K562 (cell line): Measurements from ENCODE around the gene TICRR. TPM values are rescaled to one million over a fixed set of nuclear protein-coding genes. Genes with fewer than 3 reads are reported as not detected.
A peak's percentile ranks its signal among the peaks of the same experiment; 100 is the strongest.

Experiments
- ATAC-seq: fragments of 200-7000 bp; cut with Tn5 transposase; 3 replicates; pipeline ENCODE4 v1.9.1; 2020; ENCODE audit warnings: moderate library complexity
- BruUV-seq: library from RNA; stranded (reverse); fragments of 400-500 nt; replicated peaks from 2 replicates; lab custom pipeline; 2021; lab: Mats Ljungman, UMichigan
- CTCF ChIA-PET: fragments of 300-600 bp; formaldehyde crosslinking; extraction: SDS; loops from one replicate; lab custom pipeline; 2021; ENCODE audit warnings: low intra/inter-chr PET ratio; lab: Yijun Ruan, JAX
- POLR2A ChIA-PET: fragments of 300-600, 350-650 bp; sonication (Branson Sonifier 250); formaldehyde crosslinking; extraction: SDS; loops from one replicate; lab custom pipeline; 2021; ENCODE audit warnings: antibody characterized with exemption, inconsistent platforms; lab: Yijun Ruan, JAX
- DNase-seq, 4 experiments: peaks; one replicate each; pipeline versions ENCODE4 v3.0.0 to v3.0.0-alpha.2; 2011 to 2018; ENCODE audit warnings: low spot score in 3 of 4, mixed read lengths in 3 of 4; ENCODE audit errors: extremely low read depth in 1 of 4
- FAIRE-seq: peaks from 2 replicates; lab custom pipeline; 2011; peaks lifted over from hg19 to GRCh38; lab: Jason Lieb, UNC
- H2AFZ ChIP-seq: 2 replicates; pipeline ENCODE4 v1.6.0; 2011; ENCODE audit warnings: low read depth, low read length, control low read depth, inconsistent platforms
- H3K27ac ChIP-seq: fragments of 200-600 bp; 3 replicates; pipeline ENCODE4 v1.8.0; 2011; ENCODE audit warnings: low read depth, mild to moderate bottlenecking, control low read depth, inconsistent platforms, low read length, moderate library complexity, mixed read lengths; ENCODE audit errors: extremely low read depth
- H3K27me3 ChIP-seq, 2 experiments: fragments of 300-600 bp in 1 of 2; 2 replicates in 1 of 2; 3 replicates in 1 of 2; pipeline versions ENCODE4 v1.6.0 to v1.8.0; 2011; ENCODE audit warnings: inconsistent platforms in 2 of 2, low read length in 2 of 2, mild to moderate bottlenecking in 1 of 2, mixed read lengths in 1 of 2, moderate library complexity in 1 of 2; ENCODE audit not compliant: control insufficient read depth in 2 of 2, insufficient read depth in 2 of 2
- H3K36me3 ChIP-seq: fragments of 300-600 bp; 3 replicates; pipeline ENCODE4 v1.8.0; 2011; ENCODE audit warnings: mild to moderate bottlenecking, low read length, inconsistent platforms; ENCODE audit not compliant: control insufficient read depth, insufficient read depth
- H3K4me1 ChIP-seq, 2 experiments: fragments of 200-600 bp in 1 of 2; replicated peaks in 1 of 2; 2 replicates in 1 of 2; 3 replicates in 1 of 2; pipeline versions ENCODE4 v1.5.1 to v1.8.0; 2011; ENCODE audit warnings: inconsistent platforms in 2 of 2, low read length in 2 of 2, mild to moderate bottlenecking in 1 of 2, mixed read lengths in 1 of 2, moderate library complexity in 1 of 2; ENCODE audit not compliant: control insufficient read depth in 2 of 2, insufficient read depth in 2 of 2
- H3K4me2 ChIP-seq: 2 replicates; pipeline ENCODE4 v1.6.1; 2011; ENCODE audit warnings: low read length, control low read depth, inconsistent platforms, mixed read lengths; ENCODE audit not compliant: insufficient read depth
- H3K4me3 ChIP-seq: fragments of 200-600 bp; sonication (generic), shearing (Covaris generic); 2 replicates; pipeline ENCODE4 v1.5.1; 2016; ENCODE audit warnings: control low read depth, inconsistent platforms
- H3K79me2 ChIP-seq: fragments of 200-600 bp; 3 replicates; pipeline ENCODE4 v1.8.0; 2011; ENCODE audit warnings: low read length, inconsistent platforms; ENCODE audit not compliant: control insufficient read depth, insufficient read depth
- H3K9ac ChIP-seq, 2 experiments: 2 replicates each; pipeline versions ENCODE4 v1.6.0 to v1.6.1; 2011; ENCODE audit warnings: low read depth in 2 of 2, low read length in 2 of 2, control low read depth in 1 of 2, inconsistent platforms in 1 of 2, mild to moderate bottlenecking in 1 of 2, mixed read lengths in 1 of 2; ENCODE audit not compliant: insufficient read depth in 1 of 2
- H3K9me1 ChIP-seq: one replicate; pipeline ENCODE4 v1.6.0; 2011; ENCODE audit warnings: inconsistent platforms, mild to moderate bottlenecking, low read length, moderate library complexity; ENCODE audit not compliant: control insufficient read depth, insufficient read depth
- H3K9me3 ChIP-seq: replicated peaks from 2 replicates; pipeline ENCODE4 v1.5.1; 2011; ENCODE audit warnings: low read depth, low read length, inconsistent platforms; ENCODE audit not compliant: control insufficient read depth, insufficient read depth
- H4K20me1 ChIP-seq: replicated peaks from 2 replicates; pipeline ENCODE4 v1.6.1; 2011; ENCODE audit warnings: low read length, inconsistent platforms, mixed read lengths; ENCODE audit not compliant: control insufficient read depth, insufficient read depth
- COPS2 ChIP-seq: fragments of 450-650 bp; conservative IDR thresholded peaks from 2 replicates; pipeline ENCODE4 v1.6.1; 2016; ENCODE audit warnings: mild to moderate bottlenecking, moderate library complexity
- ELF4 ChIP-seq: fragments of 450-650 bp; formaldehyde crosslinking; IDR thresholded peaks from 2 replicates; pipeline ENCODE4 v1.4.0; 2022; ENCODE audit warnings: missing genetic modification characterization
- FOXA1 ChIP-seq: fragments of 450-650 bp; IDR thresholded peaks from 2 replicates; pipeline ENCODE4 v1.6.1; 2016; ENCODE audit warnings: mild to moderate bottlenecking, borderline replicate concordance
- GTF2F1 ChIP-seq: IDR thresholded peaks from 2 replicates; pipeline ENCODE4 v1.6.1; 2011; ENCODE audit warnings: low read depth, low read length, improper control_type of control experiment
- HCFC1 ChIP-seq: IDR thresholded peaks from 2 replicates; pipeline ENCODE4 v1.6.1; 2012; ENCODE audit warnings: low read depth, low read length, improper control_type of control experiment
- HNRNPUL1 ChIP-seq: fragments of 200-400 bp; formaldehyde crosslinking; IDR thresholded peaks from 2 replicates; pipeline ENCODE4 v1.6.1; 2017; ENCODE audit warnings: low read length
- NFIC ChIP-seq: fragments of 450-650 bp; IDR thresholded peaks from 2 replicates; pipeline ENCODE4 v1.6.1; 2017; ENCODE audit warnings: mild to moderate bottlenecking, inconsistent platforms
- POLR2G ChIP-seq: fragments of 200-400 bp; formaldehyde crosslinking; IDR thresholded peaks from 2 replicates; pipeline ENCODE4 v1.6.1; 2017; ENCODE audit warnings: low read depth, mild to moderate bottlenecking, antibody characterized with exemption, low read length, moderate library complexity
- RFX5 ChIP-seq: IDR thresholded peaks from 2 replicates; pipeline ENCODE4 v1.6.1; 2011; ENCODE audit warnings: low read depth, mild to moderate bottlenecking, improper control_type of control experiment, low read length
- SMAD1 ChIP-seq: fragments of 150-350 bp; IDR thresholded peaks from 2 replicates; pipeline ENCODE4 v1.6.1; 2014; ENCODE audit warnings: low read length, low read depth; ENCODE audit not compliant: partially characterized antibody
- SREBF1 ChIP-seq: fragments of 150-350 bp; IDR thresholded peaks from 2 replicates; pipeline ENCODE4 v1.6.1; 2014; ENCODE audit warnings: antibody characterized with exemption, low read depth, low read length, borderline replicate concordance
- TSC22D4 ChIP-seq: fragments of 450-650 bp; IDR thresholded peaks from 2 replicates; pipeline ENCODE4 v1.6.1; 2016; ENCODE audit warnings: missing genetic modification characterization, missing biosample characterization, control low read depth
- ZBTB1 ChIP-seq: sonication (generic); formaldehyde crosslinking; IDR thresholded peaks from 2 replicates; pipeline ENCODE4 v1.8.1; 2023; ENCODE audit warnings: missing genetic modification reagents, low read depth, mild to moderate bottlenecking, borderline replicate concordance
- ZNF282 ChIP-seq: sonication (generic); formaldehyde crosslinking; IDR thresholded peaks from 2 replicates; pipeline ENCODE4 v1.8.1; 2023; ENCODE audit warnings: missing genetic modification reagents
- WGBS: fragments of 100-300 bp; shearing (Covaris generic); methylation state at CpG from one replicate; pipeline ENCODE4 v1.1.6; 2016; ENCODE audit warnings: low coverage, mixed read lengths; ENCODE audit not compliant: insufficient coverage; ENCODE audit errors: missing lambda C conversion rate; 5-methylcytosine and 5-hydroxymethylcytosine counted together
- in situ Hi-C: fragments of 300-500 bp; cut with MboI; formaldehyde crosslinking; loops from 4 replicates; pipeline ENCODE4 v1.15.0; 2018; ENCODE audit warnings: inconsistent platforms, mixed read lengths
- intact Hi-C: fragments of 100-400 bp; cut with micrococcal nuclease; formaldehyde crosslinking; loops from 2 replicates; pipeline ENCODE4 v1.14.2; 2022
- polyA plus RNA-seq, 8 experiments: library from polyadenylated mRNA; depleted of rRNA in 4 of 8; stranded (reverse) in 5 of 8; unstranded in 3 of 8; fragments of >200 nt; fragmentation: Nextera tagmentation in 2 of 8; fragmentation: Illumina TruSeq in 1 of 8; extraction: Ambion mirVana in 2 of 8; extraction: Trizol in 1 of 8; gene quantifications; 2 replicates each; pipeline versions ENCODE4 v1.2.1 to v1.2.3, GENCODE V29; 2011 to 2014; ENCODE audit warnings: inconsistent platforms in 1 of 8, missing spikeins in 1 of 8
- total RNA-seq, 7 experiments: library from RNA; depleted of rRNA in 6 of 7; stranded (reverse); fragments of >200 nt in 6 of 7; fragmentation: Illumina TruSeq in 2 of 7; extraction: Trizol in 2 of 7; gene quantifications; 2 replicates each; pipeline versions ENCODE4 v1.2.1 to v1.2.3, GENCODE V29; 2011 to 2021; ENCODE audit warnings: low replicate concordance in 1 of 7
- TF ChIP-seq, protein P1 (sequence below): fragments of 450-650 bp; formaldehyde crosslinking; IDR thresholded peaks from 2 replicates; pipeline ENCODE4 v1.4.0; 2020; ENCODE audit warnings: mild to moderate bottlenecking
- TF ChIP-seq, protein P2 (sequence below): sonication (generic); formaldehyde crosslinking; IDR thresholded peaks from 2 replicates; pipeline ENCODE4 v1.8.1; 2023; ENCODE audit warnings: mild to moderate bottlenecking, missing genetic modification reagents

TICRR gene
- total and polyA plus RNA-seq, 9 of the 15 experiments (the other 6 are each of a cell fraction or from before 2014, with no cell fraction given): 0.84 to 22.9 (median 13.7) TPM

DNA sequence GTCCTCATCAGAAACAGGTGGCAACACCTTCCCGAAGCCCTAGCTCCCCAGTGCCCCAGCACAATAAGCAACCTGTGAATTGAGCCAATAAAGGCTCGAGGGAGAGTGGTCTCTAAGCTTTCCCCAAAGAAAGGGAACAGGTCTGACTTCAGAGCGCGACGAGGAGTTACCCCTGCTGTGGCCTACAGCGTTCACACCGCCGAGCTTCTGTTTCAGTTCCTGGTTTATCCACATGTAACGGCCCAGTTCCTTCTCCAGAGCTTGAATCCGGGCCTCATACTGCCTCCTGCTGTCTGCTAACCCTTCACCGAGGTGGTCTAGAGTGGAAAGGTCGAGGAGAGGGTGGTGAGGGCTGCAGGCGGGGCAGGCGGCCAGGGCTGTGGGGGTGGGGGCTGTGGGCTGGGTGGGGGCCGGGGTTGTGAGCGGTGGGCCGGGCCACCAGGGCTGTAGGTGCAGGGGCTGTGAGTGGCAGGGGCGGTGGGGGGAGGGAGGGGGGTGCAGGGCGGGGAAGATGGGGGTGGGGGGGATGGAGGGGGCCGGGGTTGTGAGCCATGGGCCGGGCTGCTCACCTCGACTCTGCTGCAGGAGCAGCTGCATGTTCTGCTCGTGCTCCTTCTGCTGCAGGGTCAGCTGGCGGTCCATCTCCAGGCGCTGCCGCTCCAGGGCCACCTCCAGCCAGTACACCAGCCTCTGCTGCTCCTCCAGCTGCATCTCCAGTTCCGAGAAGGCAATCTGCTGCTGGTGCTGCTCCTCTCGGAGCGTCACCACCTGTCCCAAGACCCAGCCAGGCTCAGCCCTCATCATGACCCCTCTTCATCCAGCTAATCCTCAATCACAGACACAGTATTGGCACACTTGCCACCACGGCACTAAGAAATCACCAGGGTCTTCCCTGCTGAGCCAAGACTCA lies 53.8 kb downstream of the TICRR start:
- H3K4me1 ChIP-seq: no peaks in the 10 kb centered on the region; a peak in 1 of 5 replicates
- POLR2A ChIA-PET: interaction anchor here (0.5 to 1.0 kb wide), 5 partner anchors 8 to 1724 kb away, joined by 3 to 4 read pairs (median 3); no protein-coding TSS in a partner anchor
- no peak overlapping the region for H2AFZ ChIP-seq
- intact Hi-C loops: no loop called here
- peaks cover 81% of the 10 kb centered on the region for H3K36me3 ChIP-seq
- FAIRE-seq: no peak
- no peak for ATAC-seq
- WGBS: 89% methylated on average over 15 of the region's 30 CpGs
- H3K27me3 ChIP-seq: no peaks in the 10 kb centered on the region
- no peaks in the 10 kb centered on the region for H3K79me2 ChIP-seq
- peaks cover 5% of the 10 kb centered on the region; the same call in 1 of the 2 replicates for H3K9me3 ChIP-seq
- H4K20me1 ChIP-seq: no peaks in the 10 kb centered on the region
- in situ Hi-C loops: no loop called here
- no peak for TF ChIP-seq TSC22D4
- TF ChIP-seq SREBF1: no peak
- no peak for TF ChIP-seq FOXA1
- TF ChIP-seq NFIC: no peak
- TF ChIP-seq COPS2: no peak
- no peak for TF ChIP-seq ELF4 (CRISPR knock-in tag)
- no peak for TF ChIP-seq RFX5
- TF ChIP-seq, protein P1, sequence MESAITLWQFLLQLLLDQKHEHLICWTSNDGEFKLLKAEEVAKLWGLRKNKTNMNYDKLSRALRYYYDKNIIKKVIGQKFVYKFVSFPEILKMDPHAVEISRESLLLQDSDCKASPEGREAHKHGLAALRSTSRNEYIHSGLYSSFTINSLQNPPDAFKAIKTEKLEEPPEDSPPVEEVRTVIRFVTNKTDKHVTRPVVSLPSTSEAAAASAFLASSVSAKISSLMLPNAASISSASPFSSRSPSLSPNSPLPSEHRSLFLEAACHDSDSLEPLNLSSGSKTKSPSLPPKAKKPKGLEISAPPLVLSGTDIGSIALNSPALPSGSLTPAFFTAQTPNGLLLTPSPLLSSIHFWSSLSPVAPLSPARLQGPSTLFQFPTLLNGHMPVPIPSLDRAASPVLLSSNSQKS (CRISPR knock-in tag): no peak
- no peak for TF ChIP-seq GTF2F1
- TF ChIP-seq POLR2G: peak; percentile 59; the same call in 1 of the 2 replicates
- no peak for TF ChIP-seq ZBTB1 (CRISPR knock-in tag)
- TF ChIP-seq ZNF282: no peak
- no peak for TF ChIP-seq HNRNPUL1
- no peak for TF ChIP-seq SMAD1
- TF ChIP-seq, protein P2, sequence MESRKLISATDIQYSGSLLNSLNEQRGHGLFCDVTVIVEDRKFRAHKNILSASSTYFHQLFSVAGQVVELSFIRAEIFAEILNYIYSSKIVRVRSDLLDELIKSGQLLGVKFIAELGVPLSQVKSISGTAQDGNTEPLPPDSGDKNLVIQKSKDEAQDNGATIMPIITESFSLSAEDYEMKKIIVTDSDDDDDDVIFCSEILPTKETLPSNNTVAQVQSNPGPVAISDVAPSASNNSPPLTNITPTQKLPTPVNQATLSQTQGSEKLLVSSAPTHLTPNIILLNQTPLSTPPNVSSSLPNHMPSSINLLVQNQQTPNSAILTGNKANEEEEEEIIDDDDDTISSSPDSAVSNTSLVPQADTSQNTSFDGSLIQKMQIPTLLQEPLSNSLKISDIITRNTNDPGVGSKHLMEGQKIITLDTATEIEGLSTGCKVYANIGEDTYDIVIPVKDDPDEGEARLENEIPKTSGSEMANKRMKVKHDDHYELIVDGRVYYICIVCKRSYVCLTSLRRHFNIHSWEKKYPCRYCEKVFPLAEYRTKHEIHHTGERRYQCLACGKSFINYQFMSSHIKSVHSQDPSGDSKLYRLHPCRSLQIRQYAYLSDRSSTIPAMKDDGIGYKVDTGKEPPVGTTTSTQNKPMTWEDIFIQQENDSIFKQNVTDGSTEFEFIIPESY (CRISPR knock-in tag): peak; percentile 22; the same call in 1 of the 2 replicates
- no peak for TF ChIP-seq HCFC1
- no peak overlapping the region for H3K4me2 ChIP-seq
- BruUV-seq: no TSS peak
- DNase-seq: peak in 2 of 4 experiments; percentile 11 to 13
- CTCF ChIA-PET: no interaction called here
- no peak overlapping the region for H3K9ac ChIP-seq
- no peak overlapping the region for H3K27ac ChIP-seq
- H3K9me1 ChIP-seq: no peaks in the 10 kb centered on the region
- no peak overlapping the region for H3K4me3 ChIP-seq
